DOHH2 (cell line): Measurements from ENCODE around the gene CEP295NL.

Experiments
- CTCF ChIP-seq: fragments of 200-600 bp; sonication (generic); IDR thresholded peaks from one replicate; pipeline ENCODE4 v1.5.1; 2014; ENCODE audit warnings: antibody characterized with exemption, mild to moderate bottlenecking, low read depth, low read length; ENCODE audit not compliant: poor library complexity, severe bottlenecking
- EZH2phosphoT487 ChIP-seq: fragments of 200-600 bp; sonication (generic); IDR thresholded peaks from 2 replicates; pipeline ENCODE4 v1.6.1; 2017; ENCODE audit warnings: borderline replicate concordance, mild to moderate bottlenecking, antibody characterized with exemption, low read length, moderate library complexity, mixed read lengths

DNA sequence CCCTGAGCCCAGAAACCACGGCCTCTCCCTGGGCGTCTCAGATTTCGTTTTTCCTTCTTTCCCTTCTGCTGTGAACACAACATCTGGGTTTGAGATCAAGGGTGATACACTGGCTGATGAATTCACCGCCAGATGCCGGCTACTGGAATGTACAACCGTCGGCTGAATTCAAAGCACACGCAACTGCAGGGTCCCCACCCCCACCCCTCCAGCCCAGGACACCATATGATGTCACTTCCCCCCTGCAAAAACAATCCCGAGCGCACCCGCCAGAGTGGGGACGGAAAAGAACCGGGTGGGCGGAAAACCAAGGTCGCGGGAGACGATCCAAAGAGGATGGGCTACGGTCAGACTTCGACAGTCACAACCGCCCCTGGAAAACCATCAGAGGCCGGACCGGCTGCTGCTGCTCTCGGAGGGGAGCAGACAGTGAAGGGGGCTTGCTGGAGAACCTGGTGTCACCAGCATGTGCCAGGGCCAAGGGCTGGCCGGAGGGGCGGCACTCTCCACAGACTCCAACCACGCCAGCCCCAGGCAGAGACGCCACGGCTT, 23.3 kb downstream of the CEP295NL start:
- TF ChIP-seq CTCF (no peak), EZH2phosphoT487 (no peak)
